Type B pancreatic cell (in vitro differentiated cells): ENCODE data around the gene ADAMTS1. TPM values are rescaled to one million over a fixed set of nuclear protein-coding genes. Genes with fewer than 3 reads are reported as not detected.

Source experiments
- DNase-seq: peaks from one replicate; pipeline ENCODE4 v3.0.0; 2021; ENCODE audit warnings: mixed read lengths; ENCODE audit not compliant: unreplicated experiment; ENCODE audit errors: extremely low spot score
- H3K27ac Mint-ChIP-seq: 2 replicates; pipeline ENCODE4 v1.8.0; 2021; ENCODE audit warnings: mild to moderate bottlenecking, mixed read lengths
- H3K27me3 Mint-ChIP-seq: 2 replicates; pipeline ENCODE4 v1.8.0; 2021; ENCODE audit warnings: mixed read lengths
- H3K36me3 Mint-ChIP-seq: 2 replicates; pipeline ENCODE4 v1.8.0; 2021; ENCODE audit warnings: mixed read lengths
- H3K4me1 Mint-ChIP-seq: one replicate; pipeline ENCODE4 v1.8.0; 2021; ENCODE audit warnings: mixed read lengths; ENCODE audit not compliant: unreplicated experiment
- H3K4me3 Mint-ChIP-seq: 2 replicates; pipeline ENCODE4 v1.8.0; 2021; ENCODE audit warnings: mild to moderate bottlenecking, mixed read lengths
- H3K9me3 Mint-ChIP-seq: 2 replicates; pipeline ENCODE4 v1.8.0; 2021; ENCODE audit warnings: mixed read lengths
- total RNA-seq: library from RNA; stranded (reverse); gene quantifications from 2 replicates; pipeline ENCODE4 v1.2.1, GENCODE V29; 2021; ENCODE audit warnings: low replicate concordance
- TF ChIP-seq, protein P1 (sequence below): fragments of 200-600 bp; sonication (generic); conservative IDR thresholded peaks from 2 replicates; pipeline ENCODE4 v1.5.0; 2021; ENCODE audit warnings: antibody characterized with exemption, mild to moderate bottlenecking

ADAMTS1 gene
- total RNA-seq, 1 donor from 2014 or later = 77.3 TPM

DNA sequence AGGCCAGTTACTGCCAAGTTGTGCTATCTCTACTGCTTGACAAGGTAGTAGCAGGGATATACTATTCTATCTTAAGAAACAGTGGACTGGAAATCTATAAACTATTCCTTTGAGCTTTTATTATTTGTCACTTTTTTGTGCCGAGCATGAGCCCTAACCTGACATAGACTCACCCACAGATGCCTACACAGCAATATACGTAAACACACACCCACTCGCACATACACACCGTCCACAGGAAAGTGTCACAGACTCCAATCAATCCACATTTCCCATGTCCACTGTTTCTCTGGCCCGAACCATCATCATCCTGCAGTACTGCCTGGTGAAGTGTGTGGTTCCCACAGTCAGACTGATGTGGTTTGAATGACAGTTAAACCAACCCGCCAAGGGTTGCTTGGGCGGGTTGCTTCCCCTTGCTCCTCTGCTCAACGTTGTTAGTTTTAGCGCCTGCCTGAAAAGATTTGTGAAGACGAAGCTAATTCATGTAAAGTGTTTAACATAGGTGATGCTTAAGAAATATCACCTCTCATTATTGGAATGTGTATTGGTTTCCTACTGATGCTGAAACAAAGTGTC is 47.2 kb downstream of the ADAMTS1 start:
- no peaks in the 10 kb centered on the region for H3K36me3 Mint-ChIP-seq
- peaks cover 4% of the 10 kb centered on the region for H3K27me3 Mint-ChIP-seq
- peaks cover 10% of the 10 kb centered on the region for H3K9me3 Mint-ChIP-seq
- H3K4me3 Mint-ChIP-seq = no peak overlapping the region
- TF ChIP-seq, protein P1, sequence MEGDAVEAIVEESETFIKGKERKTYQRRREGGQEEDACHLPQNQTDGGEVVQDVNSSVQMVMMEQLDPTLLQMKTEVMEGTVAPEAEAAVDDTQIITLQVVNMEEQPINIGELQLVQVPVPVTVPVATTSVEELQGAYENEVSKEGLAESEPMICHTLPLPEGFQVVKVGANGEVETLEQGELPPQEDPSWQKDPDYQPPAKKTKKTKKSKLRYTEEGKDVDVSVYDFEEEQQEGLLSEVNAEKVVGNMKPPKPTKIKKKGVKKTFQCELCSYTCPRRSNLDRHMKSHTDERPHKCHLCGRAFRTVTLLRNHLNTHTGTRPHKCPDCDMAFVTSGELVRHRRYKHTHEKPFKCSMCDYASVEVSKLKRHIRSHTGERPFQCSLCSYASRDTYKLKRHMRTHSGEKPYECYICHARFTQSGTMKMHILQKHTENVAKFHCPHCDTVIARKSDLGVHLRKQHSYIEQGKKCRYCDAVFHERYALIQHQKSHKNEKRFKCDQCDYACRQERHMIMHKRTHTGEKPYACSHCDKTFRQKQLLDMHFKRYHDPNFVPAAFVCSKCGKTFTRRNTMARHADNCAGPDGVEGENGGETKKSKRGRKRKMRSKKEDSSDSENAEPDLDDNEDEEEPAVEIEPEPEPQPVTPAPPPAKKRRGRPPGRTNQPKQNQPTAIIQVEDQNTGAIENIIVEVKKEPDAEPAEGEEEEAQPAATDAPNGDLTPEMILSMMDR = no peak
- H3K4me1 Mint-ChIP-seq = peaks cover 57% of the 10 kb centered on the region
- DNase-seq = no peak
- no peak overlapping the region for H3K27ac Mint-ChIP-seq

DNA sequence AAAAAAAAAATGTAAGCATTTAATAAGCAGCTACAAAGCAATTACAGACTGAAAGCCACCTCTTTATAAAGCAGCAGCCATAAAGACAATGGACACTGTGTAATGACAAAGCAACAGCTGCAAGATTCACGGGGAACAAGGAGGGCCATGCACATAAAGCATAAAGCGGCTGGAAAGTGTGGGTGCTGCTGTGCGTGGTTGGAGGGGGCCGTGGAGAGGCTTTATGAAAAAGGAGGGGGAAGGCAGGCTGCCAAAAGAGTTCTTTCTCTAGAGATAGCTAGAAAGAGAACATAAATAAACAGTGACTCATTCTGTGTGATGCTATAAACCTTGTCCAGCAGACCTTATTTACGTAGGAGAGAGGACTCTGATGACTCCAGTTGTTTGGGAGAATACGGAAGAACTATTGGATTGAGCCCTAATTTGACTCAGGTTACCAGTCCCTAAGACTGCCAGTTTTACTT is 49.3 kb downstream of the ADAMTS1 start:
- Mint-ChIP-seq H3K36me3 (no peaks in the 10 kb centered on the region), H3K27me3 (peaks cover 4% of the 10 kb centered on the region), H3K9me3 (peaks cover 10% of the 10 kb centered on the region), H3K4me3 (peak overlapping the region; percentile 0), H3K27ac (no peak overlapping the region), H3K4me1 (peaks cover 44% of the 10 kb centered on the region)
- TF ChIP-seq, protein P1 = no peak
- no peak for DNase-seq

DNA sequence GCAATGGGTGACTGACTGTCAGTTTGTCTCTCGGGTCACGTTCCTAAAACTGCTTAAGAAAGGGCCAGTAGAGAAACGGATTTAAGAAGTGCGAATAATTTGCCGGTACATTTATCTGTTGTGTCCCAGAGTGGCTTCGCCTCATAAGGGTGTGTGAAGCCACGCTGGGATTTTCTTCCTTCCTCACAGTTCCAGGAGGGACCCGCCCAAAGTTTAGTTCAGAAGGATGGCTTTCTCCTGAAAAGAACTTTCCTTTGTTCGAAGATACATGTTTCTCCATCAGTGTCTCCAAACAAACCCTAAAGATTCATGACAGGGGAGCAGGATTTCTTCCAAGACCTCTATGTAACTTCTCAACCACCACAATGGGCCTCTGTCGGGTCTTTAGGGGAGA is 49.8 kb downstream of the ADAMTS1 start:
- Mint-ChIP-seq H3K4me1 (peaks cover 39% of the 10 kb centered on the region), H3K27me3 (peaks cover 4% of the 10 kb centered on the region), H3K4me3 (no peak overlapping the region), H3K27ac (no peak overlapping the region), H3K9me3 (peaks cover 10% of the 10 kb centered on the region), H3K36me3 (no peaks in the 10 kb centered on the region)
- no peak for DNase-seq
- TF ChIP-seq, protein P1 = no peak

DNA sequence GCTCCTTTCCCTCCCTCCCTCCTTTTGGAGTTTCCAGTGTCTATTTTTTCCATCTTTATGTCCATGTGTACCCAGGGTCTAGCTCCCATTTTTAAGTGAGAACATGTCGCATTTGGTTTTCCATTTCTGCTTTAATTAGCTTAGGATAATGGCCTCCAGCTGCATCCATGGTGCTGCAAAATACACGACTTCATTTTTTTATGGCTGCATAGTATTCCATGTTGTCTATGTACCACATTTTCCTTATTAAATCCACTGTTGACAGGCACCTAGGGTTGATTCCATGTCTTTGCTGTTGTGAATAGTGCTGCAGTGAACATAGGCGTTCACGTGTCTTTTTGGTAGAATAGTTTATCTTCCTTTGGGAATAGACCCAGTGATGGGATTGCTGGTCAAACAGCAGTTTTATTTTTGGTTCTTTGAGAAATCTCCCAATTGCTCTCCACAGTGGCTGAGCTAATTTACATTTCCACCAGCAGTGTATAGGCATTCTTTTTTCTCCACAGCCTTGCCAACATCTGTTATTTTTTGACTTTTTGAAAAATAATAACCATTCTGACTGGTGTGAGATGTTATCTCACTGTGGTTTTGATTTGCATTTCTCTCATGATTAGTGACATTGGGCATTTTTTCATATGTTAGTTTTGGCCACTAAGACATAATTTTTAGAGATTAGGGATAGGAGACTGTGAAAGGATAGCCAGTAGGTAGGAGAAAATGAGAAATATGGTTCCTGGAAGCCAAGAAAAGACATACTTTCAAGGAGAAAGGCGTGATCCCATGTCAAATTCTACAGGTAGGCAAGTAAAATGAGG is 50.4 kb downstream of the ADAMTS1 start:
- Mint-ChIP-seq H3K9me3 (peaks cover 6% of the 10 kb centered on the region), H3K27me3 (peaks cover 4% of the 10 kb centered on the region), H3K4me3 (no peak overlapping the region), H3K4me1 (peaks cover 38% of the 10 kb centered on the region), H3K27ac (no peak overlapping the region), H3K36me3 (no peaks in the 10 kb centered on the region)
- DNase-seq = no peak
- TF ChIP-seq, protein P1 = no peak

DNA sequence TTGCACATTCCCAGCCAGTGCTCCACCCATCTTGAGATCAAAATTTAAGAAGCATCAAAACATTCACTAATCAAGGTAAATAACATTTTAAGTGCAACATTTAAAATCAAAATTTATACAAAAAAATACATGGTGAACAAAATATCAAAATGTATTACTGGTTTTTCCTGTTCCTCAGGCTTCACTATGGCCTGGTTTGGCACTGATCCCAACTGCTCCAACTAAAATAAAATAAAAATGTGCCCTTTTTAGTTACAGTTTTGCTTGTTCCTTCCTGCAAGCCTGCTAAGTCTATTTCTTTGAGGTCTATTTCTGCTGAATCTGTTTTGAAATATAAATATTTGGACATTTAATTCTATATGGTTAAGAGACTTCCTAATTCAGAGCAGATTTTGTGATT is 54.9 kb downstream of the ADAMTS1 start:
- TF ChIP-seq, protein P1 = no peak
- H3K4me1 Mint-ChIP-seq = peaks cover 8% of the 10 kb centered on the region
- DNase-seq = no peak
- no peaks in the 10 kb centered on the region for H3K9me3 Mint-ChIP-seq
- H3K27me3 Mint-ChIP-seq = peaks cover 4% of the 10 kb centered on the region
- H3K27ac Mint-ChIP-seq = peak overlapping the region; percentile 0
- no peaks in the 10 kb centered on the region for H3K36me3 Mint-ChIP-seq
- no peak overlapping the region for H3K4me3 Mint-ChIP-seq
